NCI-H524 treated with DMSO at 0.1 percent for 48 hours (cell line): Measurements from ENCODE around the gene SLC13A2.
"Not testable (repeated sequence)": the region's sequence is repeated elsewhere in the genome, so short reads cannot be mapped to it uniquely, and the experiment has no call there.

Source experiments
- DNase-seq: peaks from one replicate; lab custom pipeline; 2025; lab: John Stamatoyannopoulos, UW

SLC13A2 gene

GRCh38 chr17:28473542-28473941, at the start of gene SLC13A2:
TSS of gene SLC13A2 (plus strand) at chr17:28473644. CDS start at chr17:28473713, 69 bp downstream.
- DNase-seq, result peak; percentile 78

DNA sequence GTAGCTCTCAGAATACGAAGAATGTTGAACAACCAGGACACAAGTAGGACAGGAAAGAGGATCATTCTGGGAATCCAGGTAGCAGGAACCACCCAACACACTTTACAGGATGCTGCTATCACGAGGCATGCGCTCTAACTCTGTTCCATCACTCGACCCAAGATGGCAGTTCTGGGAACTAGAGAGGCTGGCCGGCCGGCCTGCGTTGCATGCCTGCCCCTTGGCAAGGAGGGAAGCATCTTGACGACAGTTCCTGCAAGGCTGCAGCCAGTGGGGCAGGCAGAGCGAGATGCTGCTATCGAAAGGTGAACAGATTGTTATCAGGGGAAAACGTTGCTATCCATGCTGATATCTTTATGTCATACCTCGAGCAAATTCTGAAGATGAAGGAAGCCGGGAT, 48.2 kb upstream of the SLC13A2 start:
- DNase-seq, result no peak

GRCh38 chr17:28426081-28426519, 47.3 kb upstream of the SLC13A2 start:
- DNase-seq, result no peak

DNA sequence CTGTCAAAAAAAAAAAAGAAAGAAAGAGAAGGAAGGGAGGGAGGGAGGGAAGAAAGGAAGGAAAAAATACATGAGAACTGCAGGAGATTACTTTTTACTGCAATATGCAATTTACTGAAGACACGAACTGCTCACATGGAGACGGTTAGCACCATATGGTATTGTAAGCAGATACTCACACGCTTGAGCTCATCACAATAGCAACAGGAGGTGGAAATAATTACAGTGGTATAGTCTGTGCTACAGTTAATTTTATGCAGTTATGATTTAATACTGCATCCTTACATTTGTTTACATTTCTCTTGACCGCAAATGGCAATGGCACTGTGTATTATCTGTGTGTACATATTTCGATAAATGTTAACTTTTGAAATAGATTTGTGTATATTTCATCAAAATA, 46.1 kb upstream of the SLC13A2 start:
- peak; percentile 96 for DNase-seq

DNA sequence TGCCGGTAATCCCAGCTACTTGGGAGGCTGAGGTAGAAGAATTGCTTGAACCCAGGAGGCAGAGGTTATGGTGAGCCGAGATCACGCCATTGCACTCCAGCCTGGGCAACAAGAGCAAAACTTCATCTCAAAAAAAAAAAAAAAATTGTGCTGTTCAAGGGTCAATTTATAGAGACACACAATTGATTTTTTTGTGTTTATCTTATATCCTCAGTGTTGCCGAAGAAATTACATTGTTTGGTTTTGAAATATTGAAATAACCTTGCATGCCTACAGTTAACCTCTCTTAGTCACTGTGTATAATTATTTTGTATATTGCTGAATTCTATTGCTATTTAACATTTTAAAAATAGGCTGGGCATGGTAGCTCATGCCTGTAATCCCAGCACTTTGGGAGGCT, 45.5 kb upstream of the SLC13A2 start:
- DNase-seq, result not testable (repeated sequence)

- peak; percentile 100 for DNase-seq
These were observed 39.7 kb upstream of the SLC13A2 start for GRCh38 chr17:28433721-28434120.

DNA sequence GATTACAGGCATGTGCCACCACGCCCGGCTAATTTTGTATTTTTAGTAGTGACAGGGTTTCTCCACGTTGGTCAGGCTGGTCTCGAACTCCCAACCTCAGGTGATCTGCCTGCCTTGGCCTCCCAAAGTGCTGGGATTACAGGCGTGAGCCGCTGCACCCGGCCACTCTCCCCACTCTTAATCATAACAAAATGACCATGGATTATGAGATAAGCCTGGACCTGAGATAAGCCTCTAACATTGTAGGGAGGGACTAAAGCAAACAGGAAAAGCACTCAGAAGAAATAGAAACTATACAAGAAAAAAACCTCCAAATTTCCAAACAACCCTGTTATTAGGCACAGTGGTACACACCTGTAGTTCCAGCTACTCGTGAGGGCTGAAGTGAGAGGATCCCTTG, 39.1 kb upstream of the SLC13A2 start:
- not testable (repeated sequence) for DNase-seq

GRCh38 chr17:28443901-28444638, 29.4 kb upstream of the SLC13A2 start:
- no peak for DNase-seq

GRCh38 chr17:28446716-28447395, 26.6 kb upstream of the SLC13A2 start:
- no peak for DNase-seq

- DNase-seq, result no peak
These were observed 26.1 kb upstream of the SLC13A2 start for GRCh38 chr17:28447396-28447760.

DNA sequence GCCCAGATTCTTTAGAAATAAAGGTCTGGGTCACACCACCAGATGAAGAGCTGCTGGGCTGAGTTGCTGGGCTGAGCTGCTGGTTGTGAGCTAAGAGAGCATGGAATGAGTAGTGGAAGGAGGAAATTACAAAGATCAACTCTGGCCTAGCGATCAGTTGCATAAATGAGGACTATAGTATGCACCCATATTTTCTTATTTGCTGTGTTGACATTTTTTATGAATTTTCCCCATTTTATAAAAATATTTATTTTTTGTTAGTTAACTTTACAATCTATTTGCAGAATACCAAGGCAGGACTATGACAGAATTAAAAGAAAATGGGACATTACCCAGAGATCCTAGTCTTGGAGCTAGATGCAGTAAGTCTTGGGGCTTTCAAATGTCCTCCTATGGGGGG, 23.6 kb upstream of the SLC13A2 start:
- no peak for DNase-seq

GRCh38 chr17:28457890-28458289, 15.6 kb upstream of the SLC13A2 start:
- DNase-seq, result no peak

DNA sequence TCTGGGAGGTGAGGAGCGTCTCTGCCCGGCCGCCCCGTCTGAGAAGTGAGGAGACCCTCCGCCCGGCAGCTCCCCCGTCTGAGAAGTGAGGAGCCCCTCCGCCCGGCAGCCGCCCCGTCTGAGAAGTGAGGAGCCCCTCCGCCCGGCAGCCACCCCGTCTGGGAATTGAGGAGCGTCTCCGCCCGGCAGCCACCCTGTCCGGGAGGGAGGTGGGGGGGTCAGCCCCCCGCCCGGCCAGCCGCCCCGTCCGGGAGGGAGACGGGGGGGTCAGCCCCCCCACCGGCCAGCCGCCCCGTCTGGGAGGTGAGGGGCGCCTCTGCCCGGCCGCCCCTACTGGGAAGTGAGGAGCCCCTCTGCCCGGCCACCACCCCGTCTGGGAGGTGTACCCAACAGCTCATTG, 14.6 kb upstream of the SLC13A2 start:
- DNase-seq, result not testable (repeated sequence)

DNA sequence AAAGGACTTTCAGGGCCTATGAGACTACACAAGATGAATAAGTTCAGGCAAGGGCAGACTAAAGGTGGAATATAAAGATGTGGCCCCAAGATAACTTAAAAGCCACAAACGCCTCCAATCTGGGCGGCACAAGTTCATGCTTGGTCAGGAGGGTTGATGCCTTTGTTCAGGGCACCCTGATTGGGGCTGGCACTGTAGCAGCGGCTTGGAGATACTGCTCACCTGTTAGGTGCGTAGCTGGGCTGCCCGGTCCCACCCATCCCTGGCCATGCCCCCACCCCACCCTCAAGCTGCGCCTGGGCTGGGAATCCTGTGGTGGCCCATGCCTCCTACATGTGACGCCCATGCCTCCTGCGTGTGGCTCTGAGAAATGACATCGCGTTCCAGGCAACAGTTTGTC, 12.5 kb upstream of the SLC13A2 start:
- no peak for DNase-seq

- no peak for DNase-seq
These were observed 7.4 kb upstream of the SLC13A2 start for GRCh38 chr17:28466001-28466400.

- DNase-seq, result no peak
These were observed 6.9 kb upstream of the SLC13A2 start for GRCh38 chr17:28466521-28467048.

DNA sequence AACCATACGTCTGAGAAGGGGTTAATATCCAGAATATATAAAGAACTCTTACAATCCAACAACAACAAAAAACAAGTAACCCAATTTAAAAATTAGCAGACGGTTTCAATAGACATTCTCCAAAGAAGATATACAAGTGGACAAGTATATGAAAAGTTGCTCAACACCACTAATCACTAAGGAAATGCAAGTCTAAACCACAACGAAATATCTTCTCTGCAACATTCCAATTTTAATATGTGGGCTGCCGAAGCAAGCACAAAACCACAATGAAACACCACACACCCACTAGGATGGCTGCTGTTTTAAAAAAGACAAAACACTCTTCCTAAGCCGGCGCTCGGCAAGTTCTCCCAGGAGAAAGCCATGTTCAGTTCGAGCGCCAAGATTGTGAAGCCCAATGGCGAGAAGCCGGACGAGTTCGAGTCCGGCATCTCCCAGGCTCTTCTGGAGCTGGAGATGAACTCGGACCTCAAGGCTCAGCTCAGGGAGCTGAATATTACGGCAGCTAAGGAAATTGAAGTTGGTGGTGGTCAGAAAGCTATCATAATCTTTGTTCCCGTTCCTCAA, 5.9 kb upstream of the SLC13A2 start:
- no peak for DNase-seq

DNA sequence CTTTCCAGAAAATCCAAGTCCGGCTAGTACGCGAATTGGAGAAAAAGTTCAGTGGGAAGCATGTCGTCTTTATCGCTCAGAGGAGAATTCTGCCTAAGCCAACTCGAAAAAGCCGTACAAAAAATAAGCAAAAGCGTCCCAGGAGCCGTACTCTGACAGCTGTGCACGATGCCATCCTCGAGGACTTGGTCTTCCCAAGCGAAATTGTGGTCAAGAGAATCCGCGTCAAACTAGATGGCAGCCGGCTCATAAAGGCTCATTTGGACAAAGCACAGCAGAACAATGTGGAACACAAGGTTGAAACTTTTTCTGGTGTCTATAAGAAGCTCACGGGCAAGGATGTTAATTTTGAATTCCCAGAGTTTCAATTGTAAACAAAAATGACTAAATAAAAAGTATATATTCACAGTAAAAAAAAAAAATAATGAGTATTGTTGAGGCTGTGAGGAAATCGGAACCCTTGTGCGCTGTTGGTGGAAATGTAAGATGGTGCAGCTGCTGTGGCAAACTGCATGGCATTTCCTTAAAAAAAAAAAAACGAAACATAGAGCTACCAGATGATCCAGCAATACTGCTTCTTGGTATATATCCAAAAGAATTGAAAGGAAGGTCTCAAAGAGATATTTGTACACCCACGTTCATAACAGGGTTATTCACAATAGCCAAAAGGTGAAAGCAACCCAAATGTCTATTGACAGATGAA, 5.3 kb upstream of the SLC13A2 start:
- not testable (repeated sequence) for DNase-seq

- no peak for DNase-seq
These were observed 4.7 kb upstream of the SLC13A2 start for GRCh38 chr17:28468781-28469180.

- DNase-seq, result no peak
These were observed 4.1 kb upstream of the SLC13A2 start for GRCh38 chr17:28469376-28469775.

GRCh38 chr17:28470266-28470913, 3.1 kb upstream of the SLC13A2 start:
- no peak for DNase-seq

DNA sequence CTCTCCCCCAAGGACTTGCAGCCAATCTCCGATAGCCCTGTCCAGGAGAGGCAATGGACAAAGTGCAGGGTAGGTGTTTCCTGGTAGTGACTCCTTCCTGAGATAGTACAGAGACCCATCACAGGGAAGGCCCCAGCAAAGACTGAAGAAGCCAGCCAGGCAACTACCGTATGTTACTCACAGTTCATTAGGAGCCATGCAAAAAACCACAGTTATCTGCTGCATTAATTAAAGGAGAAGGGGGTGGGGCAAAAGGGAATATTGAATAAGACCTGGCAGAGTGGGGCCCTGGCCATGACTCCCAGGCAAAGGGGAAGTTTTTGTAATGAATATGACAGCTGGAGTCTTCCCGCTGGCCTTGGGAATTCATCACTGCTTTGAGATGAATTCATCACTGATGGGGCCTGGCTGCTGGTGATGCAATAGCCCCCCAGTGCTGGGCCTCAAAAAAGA, 2.5 kb upstream of the SLC13A2 start:
- no peak for DNase-seq
